Medulla oblongata (tissue), 1 donor: ENCODE data around the gene AFF1.

Experiments
- DNase-seq: peaks from one replicate; pipeline ENCODE4 v3.0.0-alpha.2; 2015; ENCODE audit errors: extremely low spot score

The AFF1 gene

GRCh38 chr4:86921608-86922252, 13.1 kb upstream of the AFF1 start:
- DNase-seq, result no peak

DNA sequence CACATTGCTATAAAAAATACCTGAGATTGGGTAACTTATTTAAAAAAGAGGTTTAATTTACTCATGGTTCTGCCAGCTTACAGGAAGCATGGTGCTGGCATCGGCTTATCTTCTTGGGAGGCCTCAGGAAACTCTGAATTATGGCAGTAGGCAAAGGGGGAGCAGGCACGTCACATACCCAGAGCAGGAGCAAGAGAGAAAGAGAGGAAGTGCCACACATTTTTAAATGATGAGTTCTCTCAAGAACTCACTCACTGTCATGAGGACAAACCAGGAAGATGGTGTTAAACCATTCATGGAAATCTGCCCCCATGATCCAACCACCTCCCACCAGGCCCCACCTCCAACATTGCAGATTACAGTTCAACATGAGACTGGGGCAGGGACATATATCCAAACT, 10.0 kb upstream of the AFF1 start:
- DNase-seq, result no peak

DNA sequence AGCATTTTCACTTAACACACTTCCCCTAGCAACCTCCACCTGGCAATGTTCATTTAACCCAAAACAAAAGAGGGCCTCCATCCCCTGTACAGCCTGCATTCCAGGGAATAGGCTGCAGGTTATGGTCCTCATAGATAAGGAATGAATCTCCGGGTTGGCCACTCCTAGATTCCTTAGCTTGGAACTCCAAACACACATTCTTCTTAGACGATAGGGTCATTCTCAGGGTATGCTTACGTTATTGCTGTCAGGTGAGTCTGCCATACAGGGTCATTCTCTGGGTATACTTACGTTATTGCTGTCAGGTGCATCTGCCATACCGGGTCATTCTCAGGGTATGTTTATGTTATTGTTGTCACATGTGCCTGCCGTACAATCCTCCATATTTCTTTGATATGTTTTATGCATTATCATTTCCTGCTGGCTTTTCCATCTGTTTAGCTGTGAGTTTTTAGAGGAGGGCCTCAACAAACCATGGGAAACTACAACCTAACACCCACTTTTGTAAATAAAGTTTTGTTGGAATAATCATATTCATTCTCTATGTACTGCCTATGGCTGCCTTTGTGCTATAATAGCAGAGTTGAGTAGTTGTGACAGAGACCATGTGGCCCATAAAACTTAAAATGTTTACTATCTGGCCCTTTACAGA, 8.2 kb upstream of the AFF1 start:
- no peak for DNase-seq

GRCh38 chr4:86927843-86928395, 6.9 kb upstream of the AFF1 start:
- no peak for DNase-seq

DNA sequence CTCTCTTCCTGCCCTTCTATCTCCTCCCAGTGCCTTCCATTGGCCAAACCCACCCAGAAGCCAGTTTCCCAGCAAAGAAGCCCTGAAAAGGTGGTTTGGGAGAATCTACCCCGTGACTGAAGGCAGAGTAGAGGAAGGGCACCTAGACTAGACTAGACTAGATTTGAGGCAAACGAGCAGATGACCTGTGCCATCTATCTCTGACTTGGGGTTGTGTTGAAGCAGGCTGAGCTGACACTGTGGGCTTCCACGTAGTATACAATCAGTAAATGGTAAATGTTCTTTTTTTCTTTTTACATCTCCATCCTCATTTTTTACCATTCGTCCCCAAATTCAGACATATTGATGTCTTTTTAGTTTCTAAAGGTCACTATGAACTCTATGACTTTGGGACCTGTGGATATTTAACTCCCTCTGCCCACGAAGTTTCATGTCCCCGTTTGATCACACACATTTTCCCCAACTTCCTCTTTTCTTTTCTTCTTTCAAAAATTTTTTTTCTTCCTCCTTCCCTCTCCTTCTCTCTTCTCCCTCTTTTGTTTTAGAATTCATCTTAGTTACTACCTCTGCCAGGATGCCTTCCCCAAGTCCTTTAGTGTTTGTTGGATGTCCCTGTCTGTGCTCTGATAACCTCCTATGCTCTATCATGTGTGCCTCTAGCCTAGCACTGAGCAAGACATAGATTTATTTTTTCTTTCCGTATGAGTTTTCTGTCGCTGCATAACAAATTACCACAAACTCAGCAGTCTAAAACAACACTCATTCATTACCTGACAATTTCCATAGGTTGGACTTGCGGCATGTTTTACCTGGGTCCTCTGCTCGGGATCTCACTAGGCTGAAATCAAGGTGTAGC, 6.2 kb upstream of the AFF1 start:
- DNase-seq, result no peak

DNA sequence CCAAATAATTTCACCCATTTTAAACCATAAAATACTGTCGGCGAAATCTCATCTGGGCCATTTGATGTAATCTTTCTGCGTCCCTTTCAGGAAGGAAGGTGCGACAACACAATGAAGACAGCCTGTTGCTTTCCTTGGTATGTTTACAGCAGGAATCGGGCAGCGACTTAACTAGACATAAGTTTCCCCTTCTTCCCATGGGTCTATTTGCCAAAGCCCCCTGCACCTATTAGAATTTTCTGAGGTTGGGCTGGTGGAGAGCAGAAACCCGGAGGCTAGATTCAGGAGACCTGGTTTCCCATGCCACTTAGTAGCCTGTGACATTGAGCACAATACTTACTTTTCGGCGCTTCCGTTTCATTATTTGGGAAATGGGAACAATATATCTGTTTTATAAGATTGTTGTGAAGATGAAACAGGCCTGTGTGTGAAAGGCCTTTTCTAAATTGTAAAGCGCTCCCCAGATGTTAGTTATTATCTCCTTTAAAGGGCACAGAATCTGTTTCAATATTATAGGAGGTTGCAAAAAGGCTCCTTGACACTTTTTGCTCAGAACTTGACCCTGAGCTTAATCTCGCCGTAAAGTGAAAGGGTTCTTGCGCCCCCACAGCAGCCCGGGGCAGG, 552 bp upstream of the AFF1 start:
- DNase-seq, result peak; percentile 69

DNA sequence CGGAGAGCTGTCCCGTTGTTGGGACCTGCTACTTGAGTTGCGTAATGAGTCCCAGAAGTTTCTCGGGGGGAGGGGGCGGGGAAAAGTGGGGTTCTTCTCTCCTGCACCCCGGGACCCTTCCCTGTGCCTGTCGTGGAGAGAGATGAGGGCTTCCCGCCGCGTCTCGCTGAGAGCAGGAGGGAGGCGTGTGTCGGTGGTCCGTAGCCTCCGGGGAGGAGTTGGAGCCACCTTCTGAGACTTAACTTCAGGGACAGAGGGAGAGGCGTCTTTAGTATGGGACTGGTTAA, 698 bp downstream of the AFF1 start:
- DNase-seq, result peak; percentile 43

- peak; percentile 52 for DNase-seq
These were observed 1.3 kb downstream of the AFF1 start for GRCh38 chr4:86935853-86936733.

DNA sequence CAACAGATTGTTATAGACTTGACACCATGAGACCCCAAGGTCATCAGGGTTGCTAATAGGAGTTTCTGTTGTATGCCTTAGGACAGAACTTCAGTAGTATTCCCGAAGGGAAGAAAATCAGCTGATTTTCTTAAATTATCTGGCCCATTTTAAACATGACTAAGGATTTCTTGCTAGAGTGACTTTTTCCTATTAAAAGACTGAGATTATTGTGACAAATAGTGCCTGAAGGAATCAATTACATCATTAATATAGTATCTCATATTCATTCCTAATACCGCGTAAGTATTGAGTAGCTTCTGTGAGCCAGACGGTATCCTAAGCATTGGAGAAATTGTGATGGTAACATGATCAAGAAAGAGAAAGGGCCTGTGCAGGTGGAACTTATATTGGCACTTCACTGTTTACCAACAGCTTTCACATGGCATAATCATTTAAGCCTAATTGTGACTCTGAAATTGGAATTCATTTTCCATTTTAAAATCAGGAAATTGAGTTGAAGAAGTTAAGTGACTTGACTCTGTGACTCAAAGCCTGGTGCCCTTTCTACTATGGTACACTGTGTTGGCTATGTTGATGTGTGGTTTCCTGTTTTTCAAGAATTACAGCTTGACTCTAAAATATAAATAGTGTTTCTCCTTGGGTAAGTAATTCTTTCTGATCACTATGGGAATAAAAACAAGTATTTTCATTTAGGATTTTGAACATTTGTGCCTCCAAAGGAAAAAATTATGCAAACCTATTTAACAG, 4.1 kb downstream of the AFF1 start:
- DNase-seq, result peak; percentile 16

DNA sequence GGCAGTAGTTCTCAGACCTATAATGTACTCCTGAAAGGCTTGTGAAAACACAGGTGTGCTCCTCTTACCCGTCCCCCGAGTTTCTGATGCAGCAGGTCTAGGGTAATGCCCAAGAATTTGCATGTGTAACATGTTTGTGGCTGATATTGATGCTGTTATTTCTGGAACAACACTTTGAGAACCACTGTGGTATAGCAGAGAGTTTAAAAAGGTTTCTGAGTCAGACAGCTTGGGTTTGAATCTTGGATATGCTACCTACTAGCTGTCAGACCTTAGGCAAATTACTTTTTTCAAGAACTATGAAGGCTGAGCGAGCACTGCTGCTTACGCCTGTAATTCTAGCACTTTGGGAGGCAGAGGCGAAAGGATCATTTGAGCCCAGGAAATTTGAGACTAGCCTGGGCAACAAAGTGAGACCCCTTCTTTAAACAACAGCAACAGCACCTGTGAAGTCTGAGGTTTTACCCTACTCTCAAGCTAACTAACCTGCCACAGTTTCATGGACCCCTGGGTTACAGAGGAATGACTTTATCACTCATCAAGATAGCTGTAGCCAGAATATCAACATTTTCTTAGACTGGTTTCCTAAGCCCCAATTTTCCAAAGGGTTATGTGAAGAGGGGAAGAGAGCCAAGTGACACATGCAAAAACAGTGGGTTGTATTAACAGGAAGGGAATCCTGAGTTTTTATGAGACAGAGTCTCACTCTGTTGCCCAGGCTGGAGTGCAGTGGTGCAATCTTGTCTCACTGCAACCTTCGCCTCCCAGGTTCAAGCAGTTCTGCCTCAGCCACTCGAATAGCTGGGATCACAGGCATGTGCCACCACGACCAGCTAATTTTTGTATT, 5.1 kb downstream of the AFF1 start:
- DNase-seq, result no peak

DNA sequence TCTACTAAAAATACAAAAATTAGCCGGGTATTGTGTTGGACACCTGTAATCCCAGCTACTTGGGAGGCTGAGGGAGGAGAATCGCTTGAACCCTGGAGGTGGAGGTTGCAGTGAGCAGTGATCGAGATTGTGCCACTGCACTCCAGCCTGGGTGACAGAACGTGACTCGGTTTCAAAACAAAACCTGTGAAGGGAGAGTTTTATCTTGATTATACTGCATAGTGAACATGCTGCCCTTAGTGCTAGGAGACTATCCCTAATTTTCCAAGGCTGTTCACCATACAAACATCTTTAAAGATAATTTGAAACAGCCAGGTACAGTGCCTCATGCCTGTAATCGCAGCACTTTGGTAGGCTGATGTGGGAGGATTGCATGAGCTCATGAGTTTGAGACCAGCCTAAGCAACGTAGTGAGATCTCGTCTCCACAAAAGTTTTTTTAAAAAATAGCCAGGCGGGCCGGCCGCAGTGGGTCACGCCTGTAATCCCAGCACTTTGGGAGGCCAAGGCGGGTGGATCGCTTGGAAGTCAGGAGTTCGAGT, 6.2 kb downstream of the AFF1 start:
- DNase-seq, result no peak

- DNase-seq, result no peak
These were observed 7.4 kb downstream of the AFF1 start for GRCh38 chr4:86942185-86942666.

- no peak for DNase-seq
These were observed 10.4 kb downstream of the AFF1 start for GRCh38 chr4:86944964-86945781.

DNA sequence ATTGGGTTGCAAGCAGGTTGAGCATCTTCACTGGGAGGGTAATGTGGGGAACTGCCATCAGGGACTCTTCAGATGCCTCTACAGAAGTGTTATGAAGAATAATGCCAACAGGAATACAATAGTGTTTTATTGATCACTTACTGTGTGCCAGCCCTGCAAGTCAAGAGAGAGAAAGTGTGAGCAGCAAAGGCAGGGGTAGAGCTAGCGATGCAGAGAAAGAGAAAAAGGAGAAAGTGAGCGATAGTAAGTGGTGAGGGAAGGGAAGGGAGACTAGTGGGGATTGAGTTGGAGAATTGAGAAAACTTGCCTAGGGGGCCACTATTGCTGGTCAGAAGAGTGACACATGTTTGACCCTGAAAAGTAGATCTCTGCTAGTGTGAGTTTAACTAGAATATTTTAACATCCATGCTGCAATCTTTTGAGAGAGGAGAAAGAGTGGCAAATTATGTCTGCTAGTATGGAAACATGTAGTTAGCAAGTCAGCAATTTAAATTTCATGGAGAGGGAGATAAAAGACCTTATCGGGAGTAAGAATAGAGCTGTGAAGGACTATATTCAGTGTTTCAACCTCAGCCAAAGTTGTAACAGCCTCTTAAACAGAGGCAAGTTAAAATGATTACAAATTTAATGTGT, 12.2 kb downstream of the AFF1 start:
- no peak for DNase-seq

GRCh38 chr4:86947501-86948120, 12.8 kb downstream of the AFF1 start:
- no peak for DNase-seq

GRCh38 chr4:86948276-86948675, 13.5 kb downstream of the AFF1 start:
- DNase-seq, result peak; percentile 47

GRCh38 chr4:86950831-86951525, 16.2 kb downstream of the AFF1 start:
- no peak for DNase-seq
